HL-60 (cell line): ENCODE results near the gene C2orf72.

Source experiments
- DNase-seq, 2 experiments: peaks; one replicate each; pipeline ENCODE4 v3.0.0-alpha.2; 2010 to 2020; ENCODE audit warnings: low read depth in 1 of 2, low spot score in 1 of 2
- H3K27ac ChIP-seq: fragments of 250-450 bp; sonication (Bioruptor Pico); replicated peaks from 2 replicates; pipeline ENCODE4 v1.5.1; 2020; ENCODE audit warnings: mild to moderate bottlenecking, moderate library complexity
- H3K27me3 ChIP-seq: fragments of 250-450 bp; sonication (Bioruptor Pico); 2 replicates; pipeline ENCODE4 v1.5.1; 2021; ENCODE audit warnings: mild to moderate bottlenecking, moderate library complexity; ENCODE audit not compliant: insufficient read depth, poor library complexity, severe bottlenecking
- H3K4me3 ChIP-seq: replicated peaks from 2 replicates; pipeline ENCODE4 v1.5.1; 2011; ENCODE audit warnings: mild to moderate bottlenecking, control low read depth, low read length; ENCODE audit not compliant: insufficient read depth
- CTCF ChIP-seq: IDR thresholded peaks from one replicate; pipeline ENCODE4 v1.5.1; 2011; ENCODE audit warnings: low read length, control low read depth, inconsistent platforms; ENCODE audit not compliant: insufficient read depth
- GABPA ChIP-seq: IDR thresholded peaks from 2 replicates; pipeline ENCODE4 v1.6.1; 2012; ENCODE audit warnings: low read depth
- POLR2AphosphoS5 ChIP-seq: IDR thresholded peaks from 2 replicates; pipeline ENCODE4 v1.6.1; 2012; ENCODE audit warnings: low read depth
- REST ChIP-seq: IDR thresholded peaks from 2 replicates; pipeline ENCODE4 v1.6.1; 2012; ENCODE audit warnings: low read depth; ENCODE audit not compliant: insufficient replicate concordance
- SPI1 ChIP-seq: IDR thresholded peaks from 2 replicates; pipeline ENCODE4 v1.6.1; 2012; ENCODE audit warnings: low read depth, mild to moderate bottlenecking, borderline replicate concordance

C2orf72 gene

GRCh38 chr2:231056453-231057416 is 19.4 kb downstream of the C2orf72 start, which contains the start of gene PSMD1:
TSS of gene PSMD1 (plus strand) at chr2:231056867. CDS start at chr2:231057026, 159 bp downstream.
- peak; percentile 90 to 96 for DNase-seq
- peak within 1 kb of the TSS; percentile 99 for H3K27ac ChIP-seq
- no peak for TF ChIP-seq GABPA
- TF ChIP-seq SPI1 = no peak
- peak; percentile 52; the same call in 1 of the 2 replicates for TF ChIP-seq POLR2AphosphoS5
- peak; percentile 86 for TF ChIP-seq CTCF
- TF ChIP-seq REST = peak; percentile 18
- H3K27me3 ChIP-seq = no peaks in the 10 kb centered on the region
- peak within 1 kb of the TSS; percentile 99 for H3K4me3 ChIP-seq

DNA sequence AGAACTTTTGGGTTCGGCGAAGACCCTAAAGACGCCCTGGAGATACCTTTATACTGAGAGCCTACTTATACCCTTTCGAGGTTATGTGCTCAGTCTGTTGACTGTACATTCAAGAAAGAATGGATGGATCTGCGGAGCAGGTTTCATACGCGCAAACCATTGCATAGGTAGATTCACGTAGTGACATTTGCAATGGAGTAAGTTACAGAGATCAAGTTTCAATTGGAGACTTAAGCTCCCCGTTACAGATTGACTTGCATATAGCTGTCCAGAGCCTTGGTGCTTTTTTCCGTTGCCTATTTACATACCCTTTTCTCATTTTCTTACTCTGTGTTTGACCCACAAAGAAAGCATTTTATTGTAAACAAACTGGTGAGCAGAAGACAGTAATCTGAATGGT is 20.3 kb downstream of the C2orf72 start:
- H3K27ac ChIP-seq = peak overlapping the region; percentile 99
- H3K4me3 ChIP-seq = peak overlapping the region; percentile 99
- TF ChIP-seq CTCF (no peak), POLR2AphosphoS5 (no peak)
- DNase-seq = no peak
- no peaks in the 10 kb centered on the region for H3K27me3 ChIP-seq

DNA sequence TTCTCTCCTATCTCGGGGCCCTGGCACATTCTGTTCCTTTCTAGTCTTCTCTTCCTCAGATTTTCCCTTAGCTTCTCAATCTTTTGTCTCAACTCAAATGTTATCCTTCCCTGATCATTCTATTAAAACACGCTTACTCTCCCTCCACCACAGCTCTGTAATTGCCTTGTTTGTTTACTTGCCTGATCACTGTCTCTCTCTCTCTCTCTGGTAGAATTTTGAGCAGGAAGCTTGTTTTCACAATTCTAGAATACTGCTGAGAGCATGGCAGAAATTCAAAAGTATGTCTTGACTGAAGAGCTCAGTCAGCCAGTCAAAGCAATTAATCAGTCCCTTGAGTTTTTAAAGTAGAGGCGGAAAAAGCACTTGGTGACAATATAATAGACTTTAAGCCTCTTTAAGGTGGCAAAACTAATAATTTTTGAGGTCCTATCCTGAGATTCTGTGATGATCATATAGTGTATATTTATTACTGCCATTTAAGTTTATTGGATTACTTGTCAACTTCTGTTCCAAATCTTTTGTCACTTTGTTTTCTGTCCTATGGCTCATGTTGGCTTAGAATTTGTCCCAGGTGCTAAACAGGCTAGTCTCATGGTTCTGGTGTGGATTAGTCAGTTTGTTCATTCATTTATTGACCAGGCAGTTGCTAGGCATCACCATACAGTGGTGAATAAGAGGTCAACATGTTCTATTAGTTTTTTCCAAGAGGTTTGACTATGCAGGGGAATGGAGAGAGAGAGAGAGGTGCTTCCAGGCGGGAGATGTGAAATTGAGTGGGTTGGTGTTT is 21.6 kb downstream of the C2orf72 start:
- TF ChIP-seq SPI1 (no peak), REST (no peak), POLR2AphosphoS5 (no peak), GABPA (no peak), CTCF (no peak)
- no peak for DNase-seq
- H3K27me3 ChIP-seq = no peaks in the 10 kb centered on the region
- no peak overlapping the region for H3K4me3 ChIP-seq
- no peak overlapping the region for H3K27ac ChIP-seq
